ENCODE data around the gene RXRB.
A peak's percentile ranks its signal among the peaks of the same experiment; 100 is the strongest.

Gene RXRB

DNA sequence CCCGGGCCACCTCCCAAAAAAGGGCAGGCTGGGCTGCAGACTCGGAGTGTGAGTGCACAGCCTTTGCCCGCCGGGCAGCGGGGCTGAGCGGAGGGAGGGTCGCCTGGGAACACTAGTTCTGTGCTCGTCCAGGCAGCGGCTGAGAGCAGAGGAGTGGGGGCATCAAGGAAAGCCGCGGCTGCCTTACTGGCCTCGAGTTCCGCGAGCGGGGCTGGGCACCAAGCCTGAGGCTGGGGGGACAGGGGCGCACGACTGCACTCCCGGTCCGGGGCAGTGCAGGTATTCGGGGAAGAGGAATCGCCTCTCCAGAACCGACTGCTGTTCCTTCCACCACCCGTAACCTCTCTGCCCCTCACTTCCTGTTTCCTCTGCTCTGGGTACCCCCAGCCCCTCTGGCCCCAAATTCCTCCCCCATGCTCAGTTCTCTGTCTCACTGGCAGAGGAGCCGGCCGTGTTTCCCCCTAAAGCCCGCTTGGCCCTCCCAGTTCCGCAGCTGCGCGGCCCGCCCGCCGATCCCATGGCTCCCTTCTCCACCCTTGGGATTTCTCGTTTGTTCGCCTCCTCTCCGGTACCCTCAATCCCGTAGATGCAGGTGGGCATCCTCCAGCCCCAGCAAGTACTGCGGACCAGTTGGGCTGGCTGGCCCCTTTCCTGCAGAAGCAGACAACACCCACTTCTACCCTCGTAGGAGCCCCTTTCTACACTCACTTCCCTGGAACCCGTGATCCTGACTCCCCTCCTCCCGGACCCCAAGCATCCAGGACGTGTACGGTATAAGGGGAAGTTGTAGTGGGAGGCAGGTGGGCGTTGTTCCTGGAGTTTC is 12.9 kb upstream of the RXRB start (continued):
- no peak for TF ChIP-seq ZNF777 (tag by site-specific recombination; IDR thresholded peaks at IDR 0.05; ENCODE audit: borderline replicate concordance)
- no peak for TF ChIP-seq ZNF416 (tag by site-specific recombination; IDR thresholded peaks at IDR 0.05)
- TF ChIP-seq ZBTB17 (tag by site-specific recombination; IDR thresholded peaks at IDR 0.05): peak; percentile 88
- no peak for TF ChIP-seq BCL11A (tag by site-specific recombination; IDR thresholded peaks at IDR 0.05; ENCODE audit: low read depth)
- no peak for TF ChIP-seq GLIS1 (tag by site-specific recombination; IDR thresholded peaks at IDR 0.05)
- no peak for TF ChIP-seq ZNF133 (tag by site-specific recombination; IDR thresholded peaks at IDR 0.05)
- TF ChIP-seq, protein P1, sequence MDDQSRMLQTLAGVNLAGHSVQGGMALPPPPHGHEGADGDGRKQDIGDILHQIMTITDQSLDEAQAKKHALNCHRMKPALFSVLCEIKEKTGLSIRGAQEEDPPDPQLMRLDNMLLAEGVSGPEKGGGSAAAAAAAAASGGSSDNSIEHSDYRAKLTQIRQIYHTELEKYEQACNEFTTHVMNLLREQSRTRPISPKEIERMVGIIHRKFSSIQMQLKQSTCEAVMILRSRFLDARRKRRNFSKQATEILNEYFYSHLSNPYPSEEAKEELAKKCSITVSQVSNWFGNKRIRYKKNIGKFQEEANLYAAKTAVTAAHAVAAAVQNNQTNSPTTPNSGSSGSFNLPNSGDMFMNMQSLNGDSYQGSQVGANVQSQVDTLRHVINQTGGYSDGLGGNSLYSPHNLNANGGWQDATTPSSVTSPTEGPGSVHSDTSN (CRISPR knock-in tag; IDR thresholded peaks at IDR 0.05): no peak
- TF ChIP-seq, protein P2, sequence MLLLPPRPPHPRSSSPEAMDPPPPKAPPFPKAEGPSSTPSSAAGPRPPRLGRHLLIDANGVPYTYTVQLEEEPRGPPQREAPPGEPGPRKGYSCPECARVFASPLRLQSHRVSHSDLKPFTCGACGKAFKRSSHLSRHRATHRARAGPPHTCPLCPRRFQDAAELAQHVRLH (tag by site-specific recombination; IDR thresholded peaks at IDR 0.05): no peak
- TF ChIP-seq ZBTB1 (tag by site-specific recombination; IDR thresholded peaks at IDR 0.05): no peak
- TF ChIP-seq, protein P3, sequence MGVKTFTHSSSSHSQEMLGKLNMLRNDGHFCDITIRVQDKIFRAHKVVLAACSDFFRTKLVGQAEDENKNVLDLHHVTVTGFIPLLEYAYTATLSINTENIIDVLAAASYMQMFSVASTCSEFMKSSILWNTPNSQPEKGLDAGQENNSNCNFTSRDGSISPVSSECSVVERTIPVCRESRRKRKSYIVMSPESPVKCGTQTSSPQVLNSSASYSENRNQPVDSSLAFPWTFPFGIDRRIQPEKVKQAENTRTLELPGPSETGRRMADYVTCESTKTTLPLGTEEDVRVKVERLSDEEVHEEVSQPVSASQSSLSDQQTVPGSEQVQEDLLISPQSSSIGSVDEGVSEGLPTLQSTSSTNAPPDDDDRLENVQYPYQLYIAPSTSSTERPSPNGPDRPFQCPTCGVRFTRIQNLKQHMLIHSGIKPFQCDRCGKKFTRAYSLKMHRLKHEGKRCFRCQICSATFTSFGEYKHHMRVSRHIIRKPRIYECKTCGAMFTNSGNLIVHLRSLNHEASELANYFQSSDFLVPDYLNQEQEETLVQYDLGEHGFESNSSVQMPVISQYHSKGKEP (tag by site-specific recombination; IDR thresholded peaks at IDR 0.05): no peak
- TF ChIP-seq TRIM28 (IDR thresholded peaks at IDR 0.05; ENCODE audit: borderline replicate concordance, low read length): no peak
- TF ChIP-seq, protein P4, sequence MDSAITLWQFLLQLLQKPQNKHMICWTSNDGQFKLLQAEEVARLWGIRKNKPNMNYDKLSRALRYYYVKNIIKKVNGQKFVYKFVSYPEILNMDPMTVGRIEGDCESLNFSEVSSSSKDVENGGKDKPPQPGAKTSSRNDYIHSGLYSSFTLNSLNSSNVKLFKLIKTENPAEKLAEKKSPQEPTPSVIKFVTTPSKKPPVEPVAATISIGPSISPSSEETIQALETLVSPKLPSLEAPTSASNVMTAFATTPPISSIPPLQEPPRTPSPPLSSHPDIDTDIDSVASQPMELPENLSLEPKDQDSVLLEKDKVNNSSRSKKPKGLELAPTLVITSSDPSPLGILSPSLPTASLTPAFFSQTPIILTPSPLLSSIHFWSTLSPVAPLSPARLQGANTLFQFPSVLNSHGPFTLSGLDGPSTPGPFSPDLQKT (IDR thresholded peaks at IDR 0.05; ENCODE audit: borderline replicate concordance, low read depth, low read length): no peak
- no peak for TF ChIP-seq IKZF3 (tag by site-specific recombination; IDR thresholded peaks at IDR 0.05)
- TF ChIP-seq ZNF585B (tag by site-specific recombination; IDR thresholded peaks at IDR 0.05): no peak
- no peak for TF ChIP-seq ZNF24 (tag by site-specific recombination; IDR thresholded peaks at IDR 0.05)
- TF ChIP-seq ZSCAN23 (tag by site-specific recombination; IDR thresholded peaks at IDR 0.05): no peak
- TF ChIP-seq ZNF214 (tag by site-specific recombination; IDR thresholded peaks at IDR 0.05; ENCODE audit: borderline replicate concordance): no peak
- no peak for TF ChIP-seq ZNF140 (tag by site-specific recombination; IDR thresholded peaks at IDR 0.05)
- TF ChIP-seq ZNF146 (tag by site-specific recombination; IDR thresholded peaks at IDR 0.05): no peak
- 0 out of 2 replicates have a peak, but pooled peaks have one; percentile 7 for TF ChIP-seq KLF8 (tag by site-specific recombination; IDR thresholded peaks at IDR 0.05)
- no peak for TF ChIP-seq ZNF501 (tag by site-specific recombination; IDR thresholded peaks at IDR 0.05)
- TF ChIP-seq ZNF155 (tag by site-specific recombination; IDR thresholded peaks at IDR 0.05): no peak
- TF ChIP-seq SCRT1 (tag by site-specific recombination; IDR thresholded peaks at IDR 0.05; ENCODE audit: borderline replicate concordance): no peak
- TF ChIP-seq ZNF426 (tag by site-specific recombination; IDR thresholded peaks at IDR 0.05): no peak
- peak; percentile 87 for TF ChIP-seq ZBTB20 (tag by site-specific recombination; IDR thresholded peaks at IDR 0.05)
- TF ChIP-seq, protein P5, sequence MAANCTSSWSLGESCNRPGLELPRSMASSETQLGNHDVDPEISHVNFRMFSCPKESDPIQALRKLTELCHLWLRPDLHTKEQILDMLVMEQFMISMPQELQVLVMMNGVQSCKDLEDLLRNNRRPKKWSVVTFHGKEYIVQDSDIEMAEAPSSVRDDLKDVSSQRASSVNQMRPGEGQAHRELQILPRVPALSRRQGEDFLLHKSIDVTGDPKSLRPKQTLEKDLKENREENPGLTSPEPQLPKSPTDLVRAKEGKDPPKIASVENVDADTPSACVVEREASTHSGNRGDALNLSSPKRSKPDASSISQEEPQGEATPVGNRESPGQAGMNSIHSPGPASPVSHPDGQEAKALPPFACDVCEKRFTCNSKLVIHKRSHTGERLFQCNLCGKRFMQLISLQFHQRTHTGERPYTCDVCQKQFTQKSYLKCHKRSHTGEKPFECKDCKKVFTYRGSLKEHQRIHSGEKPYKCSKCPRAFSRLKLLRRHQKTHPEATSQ (tag by site-specific recombination; IDR thresholded peaks at IDR 0.05): no peak
- TF ChIP-seq ZNF211 (tag by site-specific recombination; IDR thresholded peaks at IDR 0.05; ENCODE audit: low read depth): no peak
- peak; percentile 99 for TF ChIP-seq ZNF341 (tag by site-specific recombination; IDR thresholded peaks at IDR 0.05; ENCODE audit: low read depth)
- no peak for TF ChIP-seq GLI4 (tag by site-specific recombination; IDR thresholded peaks at IDR 0.05)
- no peak for TF ChIP-seq SCRT2 (tag by site-specific recombination; IDR thresholded peaks at IDR 0.05)
- TF ChIP-seq, protein P6, sequence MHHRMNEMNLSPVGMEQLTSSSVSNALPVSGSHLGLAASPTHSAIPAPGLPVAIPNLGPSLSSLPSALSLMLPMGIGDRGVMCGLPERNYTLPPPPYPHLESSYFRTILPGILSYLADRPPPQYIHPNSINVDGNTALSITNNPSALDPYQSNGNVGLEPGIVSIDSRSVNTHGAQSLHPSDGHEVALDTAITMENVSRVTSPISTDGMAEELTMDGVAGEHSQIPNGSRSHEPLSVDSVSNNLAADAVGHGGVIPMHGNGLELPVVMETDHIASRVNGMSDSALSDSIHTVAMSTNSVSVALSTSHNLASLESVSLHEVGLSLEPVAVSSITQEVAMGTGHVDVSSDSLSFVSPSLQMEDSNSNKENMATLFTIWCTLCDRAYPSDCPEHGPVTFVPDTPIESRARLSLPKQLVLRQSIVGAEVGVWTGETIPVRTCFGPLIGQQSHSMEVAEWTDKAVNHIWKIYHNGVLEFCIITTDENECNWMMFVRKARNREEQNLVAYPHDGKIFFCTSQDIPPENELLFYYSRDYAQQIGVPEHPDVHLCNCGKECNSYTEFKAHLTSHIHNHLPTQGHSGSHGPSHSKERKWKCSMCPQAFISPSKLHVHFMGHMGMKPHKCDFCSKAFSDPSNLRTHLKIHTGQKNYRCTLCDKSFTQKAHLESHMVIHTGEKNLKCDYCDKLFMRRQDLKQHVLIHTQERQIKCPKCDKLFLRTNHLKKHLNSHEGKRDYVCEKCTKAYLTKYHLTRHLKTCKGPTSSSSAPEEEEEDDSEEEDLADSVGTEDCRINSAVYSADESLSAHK (tag by site-specific recombination; IDR thresholded peaks at IDR 0.05): no peak
- no peak for TF ChIP-seq SETDB1 (IDR thresholded peaks at IDR 0.05; ENCODE audit: insufficient read length, low read length)
- no peak for TF ChIP-seq ZNF654 (tag by site-specific recombination; IDR thresholded peaks at IDR 0.05; ENCODE audit: low read depth)
- TF ChIP-seq ZNF16 (tag by site-specific recombination; IDR thresholded peaks at IDR 0.05; ENCODE audit: low read depth): no peak
